ENCODE measurements around the gene CHMP6.

CHMP6 gene

GRCh38 chr17:80976701-80977100 is 14.9 kb upstream of the CHMP6 start:
- no peak overlapping the region for H3K9ac ChIP-seq (ENCODE audit: low read depth, low read length, poor library complexity, severe bottlenecking)
- no peaks in the 10 kb centered on the region for H3K9me2 ChIP-seq (replicated peaks; ENCODE audit: low read depth, low read length)
- H3K79me2 ChIP-seq (ENCODE audit: insufficient read depth, low read length), result no peaks in the 10 kb centered on the region
- no peaks in the 10 kb centered on the region for H3K27me3 ChIP-seq (ENCODE audit: insufficient read depth, low read length, poor library complexity, severe bottlenecking)
- no peaks in the 10 kb centered on the region for H3K9me3 ChIP-seq (ENCODE audit: insufficient read depth, low read depth, low read length)
- H4K20me1 ChIP-seq (ENCODE audit: insufficient read depth, low read length, poor library complexity, severe bottlenecking), result no peaks in the 10 kb centered on the region
- H3K36me3 ChIP-seq (ENCODE audit: insufficient read depth, low read length), result no peaks in the 10 kb centered on the region
- peaks cover 7% of the 10 kb centered on the region for H3K4me1 ChIP-seq (ENCODE audit: insufficient read depth, low read length, poor library complexity, severe bottlenecking)
- no peak overlapping the region for H2AFZ ChIP-seq (ENCODE audit: low read length)
- no peak overlapping the region for H3K4me2 ChIP-seq (ENCODE audit: low read depth, low read length, poor library complexity, severe bottlenecking)
- H3K4me3 ChIP-seq (ENCODE audit: low read length, poor library complexity, severe bottlenecking), result no peak overlapping the region
- no peaks in the 10 kb centered on the region for H3F3A ChIP-seq (ENCODE audit: low read depth)
- TF ChIP-seq EZH2phosphoT487 (IDR thresholded peaks at IDR 0.05; ENCODE audit: borderline replicate concordance), result no peak
- TF ChIP-seq, protein P1, sequence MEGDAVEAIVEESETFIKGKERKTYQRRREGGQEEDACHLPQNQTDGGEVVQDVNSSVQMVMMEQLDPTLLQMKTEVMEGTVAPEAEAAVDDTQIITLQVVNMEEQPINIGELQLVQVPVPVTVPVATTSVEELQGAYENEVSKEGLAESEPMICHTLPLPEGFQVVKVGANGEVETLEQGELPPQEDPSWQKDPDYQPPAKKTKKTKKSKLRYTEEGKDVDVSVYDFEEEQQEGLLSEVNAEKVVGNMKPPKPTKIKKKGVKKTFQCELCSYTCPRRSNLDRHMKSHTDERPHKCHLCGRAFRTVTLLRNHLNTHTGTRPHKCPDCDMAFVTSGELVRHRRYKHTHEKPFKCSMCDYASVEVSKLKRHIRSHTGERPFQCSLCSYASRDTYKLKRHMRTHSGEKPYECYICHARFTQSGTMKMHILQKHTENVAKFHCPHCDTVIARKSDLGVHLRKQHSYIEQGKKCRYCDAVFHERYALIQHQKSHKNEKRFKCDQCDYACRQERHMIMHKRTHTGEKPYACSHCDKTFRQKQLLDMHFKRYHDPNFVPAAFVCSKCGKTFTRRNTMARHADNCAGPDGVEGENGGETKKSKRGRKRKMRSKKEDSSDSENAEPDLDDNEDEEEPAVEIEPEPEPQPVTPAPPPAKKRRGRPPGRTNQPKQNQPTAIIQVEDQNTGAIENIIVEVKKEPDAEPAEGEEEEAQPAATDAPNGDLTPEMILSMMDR (conservative IDR thresholded peaks at IDR 0.05; ENCODE audit: low read length), result no peak

DNA sequence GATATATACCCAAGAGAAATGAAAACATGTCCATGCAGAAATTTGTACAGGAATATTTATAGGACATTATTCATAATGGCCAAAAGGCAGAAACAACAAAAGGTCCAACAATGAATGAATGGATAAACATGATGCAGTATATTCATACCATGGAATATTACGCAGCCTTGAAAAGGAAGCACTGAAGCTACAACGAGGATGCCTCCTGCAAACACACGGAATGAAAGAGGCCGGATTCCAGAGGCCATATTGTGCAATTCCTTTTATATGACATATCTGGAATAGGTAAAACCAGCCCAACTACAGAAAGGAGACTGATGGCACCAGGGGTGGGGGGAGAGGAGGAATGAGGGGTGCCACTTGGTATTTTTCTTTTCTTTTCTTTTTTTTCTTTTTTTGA is 14.5 kb upstream of the CHMP6 start:
- no peaks in the 10 kb centered on the region for H3K79me2 ChIP-seq (ENCODE audit: insufficient read depth, low read length)
- no peaks in the 10 kb centered on the region for H3F3A ChIP-seq (ENCODE audit: low read depth)
- H3K4me3 ChIP-seq (ENCODE audit: low read length, poor library complexity, severe bottlenecking), result no peak overlapping the region
- H3K9ac ChIP-seq (ENCODE audit: low read depth, low read length, poor library complexity, severe bottlenecking), result no peak overlapping the region
- H3K4me1 ChIP-seq (ENCODE audit: insufficient read depth, low read length, poor library complexity, severe bottlenecking), result peaks cover 3% of the 10 kb centered on the region
- H3K9me3 ChIP-seq (ENCODE audit: insufficient read depth, low read depth, low read length), result no peaks in the 10 kb centered on the region
- no peaks in the 10 kb centered on the region for H3K9me2 ChIP-seq (replicated peaks; ENCODE audit: low read depth, low read length)
- no peak overlapping the region for H3K4me2 ChIP-seq (ENCODE audit: low read depth, low read length, poor library complexity, severe bottlenecking)
- no peak overlapping the region for H2AFZ ChIP-seq (ENCODE audit: low read length)
- no peaks in the 10 kb centered on the region for H3K36me3 ChIP-seq (ENCODE audit: insufficient read depth, low read length)
- H3K27me3 ChIP-seq (ENCODE audit: insufficient read depth, low read length, poor library complexity, severe bottlenecking), result no peaks in the 10 kb centered on the region
- no peaks in the 10 kb centered on the region for H4K20me1 ChIP-seq (ENCODE audit: insufficient read depth, low read length, poor library complexity, severe bottlenecking)
- TF ChIP-seq, protein P1 (conservative IDR thresholded peaks at IDR 0.05; ENCODE audit: low read length), result no peak

GRCh38 chr17:80978499-80979497 is 12.8 kb upstream of the CHMP6 start:
- no peak overlapping the region for H3K9ac ChIP-seq (ENCODE audit: low read depth, low read length, poor library complexity, severe bottlenecking)
- no peaks in the 10 kb centered on the region for H3K9me3 ChIP-seq (ENCODE audit: insufficient read depth, low read depth, low read length)
- no peak overlapping the region for H3K4me3 ChIP-seq (ENCODE audit: low read length, poor library complexity, severe bottlenecking)
- H3K79me2 ChIP-seq (ENCODE audit: insufficient read depth, low read length), result no peaks in the 10 kb centered on the region
- no peak overlapping the region for H3K4me2 ChIP-seq (ENCODE audit: low read depth, low read length, poor library complexity, severe bottlenecking)
- H3K27me3 ChIP-seq (ENCODE audit: insufficient read depth, low read length, poor library complexity, severe bottlenecking), result no peaks in the 10 kb centered on the region
- H3K9me2 ChIP-seq (replicated peaks; ENCODE audit: low read depth, low read length), result no peaks in the 10 kb centered on the region
- no peak overlapping the region for H2AFZ ChIP-seq (ENCODE audit: low read length)
- H3F3A ChIP-seq (ENCODE audit: low read depth), result no peaks in the 10 kb centered on the region
- TF ChIP-seq, protein P1 (conservative IDR thresholded peaks at IDR 0.05; ENCODE audit: low read length), result no peak
- no peak for TF ChIP-seq EZH2phosphoT487 (IDR thresholded peaks at IDR 0.05; ENCODE audit: borderline replicate concordance)
- H4K20me1 ChIP-seq (ENCODE audit: insufficient read depth, low read length, poor library complexity, severe bottlenecking), result no peaks in the 10 kb centered on the region
- no peaks in the 10 kb centered on the region for H3K4me1 ChIP-seq (ENCODE audit: insufficient read depth, low read length, poor library complexity, severe bottlenecking)
- H3K36me3 ChIP-seq (ENCODE audit: insufficient read depth, low read length), result no peaks in the 10 kb centered on the region
